PC-9 (cell line): ENCODE data around the gene NDUFA7.

Source experiments
- CTCF ChIP-seq: fragments of 200-600 bp; sonication (generic); conservative IDR thresholded peaks from 2 replicates; pipeline ENCODE4 v1.6.1; 2017; ENCODE audit warnings: mixed run types, antibody characterized with exemption, mild to moderate bottlenecking, moderate library complexity
- EZH2 ChIP-seq: fragments of 200-600 bp; sonication (generic); IDR thresholded peaks from 2 replicates; pipeline ENCODE4 v1.8.0; 2017; ENCODE audit warnings: antibody characterized with exemption, low read depth

GRCh38 chr19:8305798-8306197 lies 15.4 kb downstream of the NDUFA7 start:
- no peak for TF ChIP-seq CTCF
- TF ChIP-seq EZH2 = no peak
